Measurements from ENCODE around the gene KHDC1L.
A peak's percentile ranks its signal among the peaks of the same experiment; 100 is the strongest.
"Not testable (repeated sequence)": the region's sequence is repeated elsewhere in the genome, so short reads cannot be mapped to it uniquely, and the experiment has no call there.

KHDC1L gene

GRCh38 chr6:73204252-73204651 lies 21.0 kb downstream of the KHDC1L start:
- no peak for DNase-seq (ENCODE audit: low read depth)

GRCh38 chr6:73203098-73203497 lies 22.2 kb downstream of the KHDC1L start:
- no peak for DNase-seq (ENCODE audit: low read depth)

- no peak for DNase-seq (ENCODE audit: low read depth)
These were observed 24.6 kb downstream of the KHDC1L start for GRCh38 chr6:73200735-73201134.

- DNase-seq (ENCODE audit: low read depth) = no peak
These were observed 25.0 kb downstream of the KHDC1L start for GRCh38 chr6:73200247-73200646.

- DNase-seq (ENCODE audit: low read depth) = no peak
These were observed 30.6 kb downstream of the KHDC1L start for GRCh38 chr6:73194744-73195143.

- DNase-seq (ENCODE audit: low read depth) = not testable (repeated sequence)
These were observed 32.0 kb downstream of the KHDC1L start for GRCh38 chr6:73193302-73193701.

GRCh38 chr6:73182021-73182607 lies 43.2 kb downstream of the KHDC1L start:
- no peak for DNase-seq (ENCODE audit: low read depth)

- DNase-seq (ENCODE audit: low read depth) = peak; percentile 53
These were observed 44.3 kb downstream of the KHDC1L start for GRCh38 chr6:73180763-73181619.

- peak; percentile 20 for DNase-seq (ENCODE audit: low read depth)
These were observed 45.1 kb downstream of the KHDC1L start for GRCh38 chr6:73180076-73180738.

GRCh38 chr6:73177221-73177944 lies 47.9 kb downstream of the KHDC1L start:
- no peak for DNase-seq (ENCODE audit: low read depth)

- no peak for DNase-seq (ENCODE audit: low read depth)
These were observed 49.2 kb downstream of the KHDC1L start for GRCh38 chr6:73176057-73176456.

- no peak for DNase-seq (ENCODE audit: low read depth)
These were observed 50.6 kb downstream of the KHDC1L start for GRCh38 chr6:73174646-73175045.

All from GM04503 (cell line).